Transverse colon (tissue), 4 donors: Measurements from ENCODE around the gene LDHB.

Experiments used
- EP300 ChIP-seq: sonication (generic); formaldehyde crosslinking; IDR thresholded peaks from one replicate; pipeline ENCODE4 v1.6.1; 2017; ENCODE audit warnings: antibody characterized with exemption, low read depth
- POLR2A ChIP-seq: fragments of 450-650 bp; IDR thresholded peaks from one replicate; pipeline ENCODE4 v1.6.1; 2016; ENCODE audit warnings: antibody characterized with exemption, mild to moderate bottlenecking, moderate library complexity
- POLR2AphosphoS5 ChIP-seq, 3 donors: sonication (generic); formaldehyde crosslinking; IDR thresholded peaks; one replicate each; pipeline ENCODE4 v1.6.1; 2016; ENCODE audit warnings: antibody characterized with exemption in 3 of 3
- TF ChIP-seq, protein P1 (sequence below), 5 experiments: fragments of 200-600 bp in 3 of 5; fragments of 450-650 bp in 2 of 5; sonication (generic) in 3 of 5; IDR thresholded peaks; 1 replicate in 2 of 5; 2 replicates in 3 of 5; pipeline ENCODE4 v1.5.1; 2016 to 2017; ENCODE audit warnings: antibody characterized with exemption in 5 of 5, inconsistent platforms in 3 of 5, mild to moderate bottlenecking in 2 of 5, moderate library complexity in 1 of 5

DNA sequence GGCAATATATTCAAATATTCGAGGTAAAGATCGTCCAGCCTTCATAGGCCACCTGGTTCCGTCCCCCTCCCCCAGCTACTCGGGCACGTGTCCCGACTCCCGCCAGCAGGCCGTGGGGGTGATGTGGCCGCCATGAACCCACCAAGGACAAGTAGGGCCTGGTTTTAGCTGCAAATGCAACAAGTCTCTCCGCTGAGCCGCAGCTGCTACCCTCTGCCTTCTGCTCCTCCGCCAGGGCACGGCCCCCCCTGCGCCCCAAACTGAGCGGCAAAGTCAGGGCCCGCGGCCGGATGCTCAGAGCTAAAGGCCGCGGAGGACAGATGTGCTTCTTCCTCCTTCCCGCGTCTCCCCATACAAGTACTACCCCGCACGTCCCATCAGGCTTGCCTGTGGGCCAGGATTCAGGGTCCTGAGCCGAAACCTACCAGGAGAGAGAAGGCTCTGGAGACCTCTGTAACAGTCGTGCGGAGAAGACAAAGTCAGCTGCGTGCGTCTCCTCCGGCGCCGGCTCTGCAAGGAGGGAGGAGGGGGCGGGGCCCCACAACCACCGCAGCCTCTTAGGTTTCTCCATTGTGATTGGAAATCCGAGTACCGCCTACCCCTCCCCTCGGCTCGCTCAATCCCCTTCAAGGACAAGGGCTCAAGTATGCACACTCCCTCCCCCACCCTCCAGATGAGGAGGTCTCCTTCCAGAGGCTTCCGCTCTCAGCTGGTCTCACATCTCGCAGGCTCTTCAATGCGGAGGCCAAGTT is at the start of gene LDHB:
- TF ChIP-seq POLR2A: peak; percentile 90
- TF ChIP-seq POLR2AphosphoS5 (IDR thresholded peaks at IDR 0.05): peak; percentile 92 to 97 (median 97)
- TF ChIP-seq, protein P1, sequence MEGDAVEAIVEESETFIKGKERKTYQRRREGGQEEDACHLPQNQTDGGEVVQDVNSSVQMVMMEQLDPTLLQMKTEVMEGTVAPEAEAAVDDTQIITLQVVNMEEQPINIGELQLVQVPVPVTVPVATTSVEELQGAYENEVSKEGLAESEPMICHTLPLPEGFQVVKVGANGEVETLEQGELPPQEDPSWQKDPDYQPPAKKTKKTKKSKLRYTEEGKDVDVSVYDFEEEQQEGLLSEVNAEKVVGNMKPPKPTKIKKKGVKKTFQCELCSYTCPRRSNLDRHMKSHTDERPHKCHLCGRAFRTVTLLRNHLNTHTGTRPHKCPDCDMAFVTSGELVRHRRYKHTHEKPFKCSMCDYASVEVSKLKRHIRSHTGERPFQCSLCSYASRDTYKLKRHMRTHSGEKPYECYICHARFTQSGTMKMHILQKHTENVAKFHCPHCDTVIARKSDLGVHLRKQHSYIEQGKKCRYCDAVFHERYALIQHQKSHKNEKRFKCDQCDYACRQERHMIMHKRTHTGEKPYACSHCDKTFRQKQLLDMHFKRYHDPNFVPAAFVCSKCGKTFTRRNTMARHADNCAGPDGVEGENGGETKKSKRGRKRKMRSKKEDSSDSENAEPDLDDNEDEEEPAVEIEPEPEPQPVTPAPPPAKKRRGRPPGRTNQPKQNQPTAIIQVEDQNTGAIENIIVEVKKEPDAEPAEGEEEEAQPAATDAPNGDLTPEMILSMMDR (IDR thresholded peaks at IDR 0.05): no peak
- no peak for TF ChIP-seq EP300
